Neural progenitor cell (in vitro differentiated cells): ENCODE results near the gene CSF3R. TPM values are rescaled to one million over a fixed set of nuclear protein-coding genes. Genes with fewer than 3 reads are reported as not detected.

ENCODE experiments used
- DNase-seq: peaks from one replicate; pipeline ENCODE4 v3.0.0-alpha.2; 2016; ENCODE audit warnings: low spot score
- H2AFZ ChIP-seq: fragments of 200-600 bp; sonication (generic); replicated peaks from 2 replicates; pipeline ENCODE4 v1.6.1; 2016; ENCODE audit warnings: antibody characterized with exemption
- H3F3A ChIP-seq: fragments of 200-600 bp; sonication (generic); 2 replicates; pipeline ENCODE4 v1.6.1; 2016; ENCODE audit warnings: antibody characterized with exemption, low read depth
- H3K27ac ChIP-seq: fragments of 200-600 bp; sonication (generic); 2 replicates; pipeline ENCODE4 v1.5.1; 2016; ENCODE audit warnings: mild to moderate bottlenecking
- H3K27me3 ChIP-seq: fragments of 200-600 bp; sonication (generic); 2 replicates; pipeline ENCODE4 v1.6.1; 2016; ENCODE audit warnings: mild to moderate bottlenecking, moderate library complexity
- H3K36me3 ChIP-seq: fragments of 200-600 bp; sonication (generic); 2 replicates; pipeline ENCODE4 v1.5.1; 2016
- H3K4me1 ChIP-seq: fragments of 200-600 bp; sonication (generic); 2 replicates; pipeline ENCODE4 v1.6.1; 2016; ENCODE audit warnings: mixed run types
- H3K4me2 ChIP-seq: fragments of 200-600 bp; sonication (generic); 2 replicates; pipeline ENCODE4 v1.6.1; 2016
- H3K4me3 ChIP-seq: fragments of 200-600 bp; sonication (generic); 2 replicates; pipeline ENCODE4 v1.5.1; 2016
- H3K79me2 ChIP-seq: fragments of 200-600 bp; sonication (generic); 2 replicates; pipeline ENCODE4 v1.6.1; 2016; ENCODE audit warnings: low read depth
- H3K9ac ChIP-seq: fragments of 200-600 bp; sonication (generic); 2 replicates; pipeline ENCODE4 v1.6.1; 2016
- H3K9me3 ChIP-seq: fragments of 200-600 bp; sonication (generic); 2 replicates; pipeline ENCODE4 v1.5.1; 2016; ENCODE audit warnings: low read depth
- H4K20me1 ChIP-seq: fragments of 200-600 bp; sonication (generic); 2 replicates; pipeline ENCODE4 v1.6.1; 2016; ENCODE audit warnings: low read depth
- H3K27ac Mint-ChIP-seq: 3 replicates; pipeline ENCODE4 v1.8.0; 2021; ENCODE audit warnings: mixed read lengths
- H3K27me3 Mint-ChIP-seq: 2 replicates; pipeline ENCODE4 v1.8.0; 2022; ENCODE audit warnings: low read depth, mild to moderate bottlenecking, inconsistent platforms, moderate library complexity, mixed read lengths; ENCODE audit not compliant: insufficient read depth
- H3K36me3 Mint-ChIP-seq: 3 replicates; pipeline ENCODE4 v1.8.0; 2021; ENCODE audit warnings: mixed read lengths
- H3K4me1 Mint-ChIP-seq: 3 replicates; pipeline ENCODE4 v1.8.0; 2021; ENCODE audit warnings: mixed read lengths
- H3K4me3 Mint-ChIP-seq: 3 replicates; pipeline ENCODE4 v1.8.0; 2021; ENCODE audit warnings: mild to moderate bottlenecking, moderate library complexity, mixed read lengths
- H3K9me3 Mint-ChIP-seq: 3 replicates; pipeline ENCODE4 v1.8.0; 2020; ENCODE audit warnings: mixed read lengths
- CTCF ChIP-seq: fragments of 200-600 bp; sonication (generic); IDR thresholded peaks from 2 replicates; pipeline ENCODE4 v1.5.1; 2017; ENCODE audit warnings: antibody characterized with exemption, mild to moderate bottlenecking
- EZH2 ChIP-seq: fragments of 200-600 bp; sonication (generic); IDR thresholded peaks from 2 replicates; pipeline ENCODE4 v1.6.1; 2017; ENCODE audit warnings: antibody characterized with exemption, mild to moderate bottlenecking, moderate library complexity
- EZH2phosphoT487 ChIP-seq: fragments of 200-600 bp; sonication (generic); IDR thresholded peaks from 2 replicates; pipeline ENCODE4 v1.6.1; 2017; ENCODE audit warnings: antibody characterized with exemption
- small RNA-seq: library from RNA; depleted of rRNA; stranded (forward); fragments of <200 nt; gene quantifications from one replicate; pipeline ENCODE3, GENCODE V24; 2015
- total RNA-seq: library from RNA; depleted of rRNA; stranded (reverse); fragments of >200 nt; gene quantifications from 2 replicates; pipeline ENCODE4 v1.2.3, GENCODE V29; 2015; ENCODE audit warnings: low replicate concordance

Gene CSF3R
- total RNA-seq, 1 donor from 2014 or later, result not detected

GRCh38 chr1:36419140-36419539 lies 63.6 kb downstream of the CSF3R start:
- H3K4me2 ChIP-seq, result no peak overlapping the region
- no peak for DNase-seq
- H3K27ac ChIP-seq, result no peak overlapping the region
- H3K4me1 ChIP-seq, result no peaks in the 10 kb centered on the region
- TF ChIP-seq EZH2 (no peak), CTCF (no peak), EZH2phosphoT487 (no peak)
- Mint-ChIP-seq H3K27ac (no peak overlapping the region), H3K9me3 (no peaks in the 10 kb centered on the region), H3K4me1 (peaks cover 8% of the 10 kb centered on the region), H3K27me3 (peaks cover 7% of the 10 kb centered on the region), H3K36me3 (peaks cover 9% of the 10 kb centered on the region), H3K4me3 (no peak overlapping the region)
- no peaks in the 10 kb centered on the region for H3K79me2 ChIP-seq
- no peak overlapping the region for H3K9ac ChIP-seq
- no peaks in the 10 kb centered on the region for H3K36me3 ChIP-seq
- no peaks in the 10 kb centered on the region for H3K9me3 ChIP-seq
- no peak overlapping the region for H3K4me3 ChIP-seq
- H4K20me1 ChIP-seq, result no peaks in the 10 kb centered on the region
- no peaks in the 10 kb centered on the region for H3F3A ChIP-seq
- no peak overlapping the region for H2AFZ ChIP-seq
- H3K27me3 ChIP-seq, result no peaks in the 10 kb centered on the region

GRCh38 chr1:36417931-36418330 lies 64.8 kb downstream of the CSF3R start:
- Mint-ChIP-seq H3K27me3 (peaks cover 5% of the 10 kb centered on the region), H3K4me3 (no peak overlapping the region)

More at GRCh38 chr1:36417931-36418330, 64.8 kb downstream of the CSF3R start:
- Histone ChIP-seq H3F3A (no peaks in the 10 kb centered on the region), H3K36me3 (no peaks in the 10 kb centered on the region), H3K4me2 (no peak overlapping the region), H4K20me1 (no peaks in the 10 kb centered on the region), H3K27me3 (no peaks in the 10 kb centered on the region), H3K9ac (no peak overlapping the region), H3K9me3 (no peaks in the 10 kb centered on the region), H3K79me2 (no peaks in the 10 kb centered on the region), H3K4me3 (no peak overlapping the region), H3K27ac (no peak overlapping the region), H3K4me1 (no peaks in the 10 kb centered on the region), H2AFZ (no peak overlapping the region)
- H3K4me1 Mint-ChIP-seq, result peaks cover 8% of the 10 kb centered on the region
- TF ChIP-seq EZH2phosphoT487 (no peak), CTCF (no peak)
- H3K36me3 Mint-ChIP-seq, result peaks cover 7% of the 10 kb centered on the region
- H3K9me3 Mint-ChIP-seq, result no peaks in the 10 kb centered on the region
- no peak overlapping the region for H3K27ac Mint-ChIP-seq
- no peak for DNase-seq

Small RNA genes within 50 kb of the gene (small RNA-seq; reads per million reads assigned to genes)
- gene SNORA63C, result 0.27 reads per million, percentile 20 among the genes with 10 or more reads in this experiment

Other genes with a start within 250 kb of the CSF3R start
- 6.1 and 15.1 TPM in 2 replicates for gene SH3D21, start 176.5 kb downstream of the CSF3R start, total RNA-seq
- gene EVA1B, start 159.3 kb downstream of the CSF3R start, total RNA-seq, result 3.1 and 14.7 TPM in 2 replicates
- 5.3 and 14.7 TPM in 2 replicates for gene STK40, start 97.0 kb downstream of the CSF3R start, total RNA-seq
- 8.6 and 10.2 TPM in 2 replicates for gene LSM10, start 85.0 kb downstream of the CSF3R start, total RNA-seq
- 7.8 and 8.2 TPM in 2 replicates for gene OSCP1, start 32.5 kb downstream of the CSF3R start, total RNA-seq
- gene MRPS15, start 18.5 kb downstream of the CSF3R start, total RNA-seq, result 75.2 and 109 TPM in 2 replicates